MCF 10A (cell line): ENCODE data around the gene CDH11. TPM values are rescaled to one million over a fixed set of nuclear protein-coding genes. Genes with fewer than 3 reads are reported as not detected.

Experiments used
- BruUV-seq: library from RNA; stranded (reverse); fragments of 400-500 nt; replicated peaks from 2 replicates; lab custom pipeline; 2021; lab: Mats Ljungman, UMichigan
- CTCF ChIA-PET: fragments of 300-600 bp; sonication (Branson Sonifier 250); formaldehyde crosslinking; extraction: SDS; loops from one replicate; lab custom pipeline; 2021; ENCODE audit warnings: antibody characterized with exemption, inconsistent platforms; lab: Yijun Ruan, JAX
- POLR2A ChIA-PET: fragments of 300-600, 350-650 bp; sonication (Branson Sonifier 250); formaldehyde crosslinking; extraction: SDS; loops from one replicate; lab custom pipeline; 2020; ENCODE audit warnings: antibody characterized with exemption, inconsistent platforms; lab: Yijun Ruan, JAX
- DNase-seq: peaks from one replicate; pipeline ENCODE4 v3.0.0-alpha.2; 2018; ENCODE audit not compliant: unreplicated experiment
- H3K27ac Mint-ChIP-seq: one replicate; pipeline ENCODE4 v1.8.0; 2022; ENCODE audit warnings: mild to moderate bottlenecking, low read depth, mixed read lengths; ENCODE audit not compliant: unreplicated experiment
- H3K27me3 Mint-ChIP-seq: one replicate; pipeline ENCODE4 v1.8.0; 2022; ENCODE audit warnings: mixed read lengths; ENCODE audit not compliant: insufficient read depth, unreplicated experiment
- H3K36me3 Mint-ChIP-seq: one replicate; pipeline ENCODE4 v1.8.0; 2022; ENCODE audit warnings: mild to moderate bottlenecking, moderate library complexity, mixed read lengths; ENCODE audit not compliant: insufficient read depth, unreplicated experiment
- H3K4me1 Mint-ChIP-seq: one replicate; pipeline ENCODE4 v1.8.0; 2022; ENCODE audit warnings: mixed read lengths; ENCODE audit not compliant: insufficient read depth, unreplicated experiment
- H3K4me3 Mint-ChIP-seq: one replicate; pipeline ENCODE4 v1.8.0; 2022; ENCODE audit warnings: mild to moderate bottlenecking, moderate library complexity, mixed read lengths; ENCODE audit not compliant: unreplicated experiment
- H3K9me3 Mint-ChIP-seq: one replicate; pipeline ENCODE4 v1.8.0; 2022; ENCODE audit warnings: mixed read lengths; ENCODE audit not compliant: unreplicated experiment
- CTCF ChIP-seq: fragments of 200-600 bp; IDR thresholded peaks from one replicate; pipeline ENCODE4 v1.8.0; 2022; ENCODE audit warnings: antibody characterized with exemption, mild to moderate bottlenecking; ENCODE audit not compliant: unreplicated experiment
- intact Hi-C: fragments of 100-400 bp; cut with micrococcal nuclease; formaldehyde crosslinking; loops from 2 replicates; pipeline ENCODE4 v1.14.1; 2022
- total RNA-seq: library from RNA; stranded (reverse); gene quantifications from 2 replicates; pipeline ENCODE4 v1.2.3, GENCODE V29; 2022

Gene CDH11
- total RNA-seq, 1 experiment from 2014 or later = 0.33 TPM

GRCh38 chr16:65041667-65042066, 80.2 kb downstream of the CDH11 start:
- H3K9me3 Mint-ChIP-seq = peaks cover 17% of the 10 kb centered on the region
- intact Hi-C loops = no loop called here
- no peaks in the 10 kb centered on the region for H3K4me1 Mint-ChIP-seq
- DNase-seq = no peak
- BruUV-seq = no TSS peak
- H3K27me3 Mint-ChIP-seq = no peaks in the 10 kb centered on the region
- CTCF ChIA-PET = no interaction called here
- TF ChIP-seq CTCF = no peak
- POLR2A ChIA-PET = no interaction called here
- H3K4me3 Mint-ChIP-seq = no peak overlapping the region
- H3K36me3 Mint-ChIP-seq = peaks cover 6% of the 10 kb centered on the region
- no peak overlapping the region for H3K27ac Mint-ChIP-seq

- intact Hi-C loops = no loop called here
- ChIA-PET POLR2A (no interaction called here), CTCF (no interaction called here)
- BruUV-seq = no TSS peak
- H3K9me3 Mint-ChIP-seq = peaks cover 17% of the 10 kb centered on the region
- DNase-seq = no peak
- no peaks in the 10 kb centered on the region for H3K27me3 Mint-ChIP-seq
- no peak for TF ChIP-seq CTCF
- no peaks in the 10 kb centered on the region for H3K4me1 Mint-ChIP-seq
- H3K27ac Mint-ChIP-seq = no peak overlapping the region
- H3K36me3 Mint-ChIP-seq = no peaks in the 10 kb centered on the region
- no peak overlapping the region for H3K4me3 Mint-ChIP-seq
These were observed 83.8 kb downstream of the CDH11 start for GRCh38 chr16:65038100-65038499.

GRCh38 chr16:65037556-65037955, 84.3 kb downstream of the CDH11 start:
- no peak overlapping the region for H3K27ac Mint-ChIP-seq
- DNase-seq = no peak
- intact Hi-C loops = no loop called here
- ChIA-PET CTCF (no interaction called here), POLR2A (no interaction called here)
- no peaks in the 10 kb centered on the region for H3K36me3 Mint-ChIP-seq
- H3K27me3 Mint-ChIP-seq = no peaks in the 10 kb centered on the region
- TF ChIP-seq CTCF = no peak
- no TSS peak for BruUV-seq
- H3K4me3 Mint-ChIP-seq = no peak overlapping the region
- H3K4me1 Mint-ChIP-seq = no peaks in the 10 kb centered on the region
- peaks cover 12% of the 10 kb centered on the region for H3K9me3 Mint-ChIP-seq

- no TSS peak for BruUV-seq
- H3K36me3 Mint-ChIP-seq = no peaks in the 10 kb centered on the region
- CTCF ChIA-PET = interaction anchor here (0.7 kb wide), 1 partner anchor 10 kb away, joined by 3 read pairs; no protein-coding TSS in a partner anchor
- intact Hi-C loops = no loop called here
- no peak overlapping the region for H3K27ac Mint-ChIP-seq
- POLR2A ChIA-PET = no interaction called here
- H3K4me1 Mint-ChIP-seq = no peaks in the 10 kb centered on the region
- peaks cover 20% of the 10 kb centered on the region for H3K9me3 Mint-ChIP-seq
- H3K27me3 Mint-ChIP-seq = no peaks in the 10 kb centered on the region
- H3K4me3 Mint-ChIP-seq = no peak overlapping the region
- no peak for TF ChIP-seq CTCF
- DNase-seq = no peak
These were observed 86.9 kb downstream of the CDH11 start for GRCh38 chr16:65034915-65035314.
